Nucleus accumbens (tissue), 56 donors: ENCODE measurements around the gene WDR93.
A peak's percentile ranks its signal among the peaks of the same experiment; 100 is the strongest.
"Not testable (repeated sequence)": the region's sequence is repeated elsewhere in the genome, so short reads cannot be mapped to it uniquely, and the experiment has no call there.

Experiments
- DNase-seq, 56 donors: peaks; one replicate each; lab custom pipeline; 2025; lab: John Stamatoyannopoulos, UW

Gene WDR93

GRCh38 chr15:89766357-89767311 is 76.0 kb downstream of the WDR93 start:
- no peak for DNase-seq

- no peak for DNase-seq
Observed at GRCh38 chr15:89767411-89767915, 76.9 kb downstream of the WDR93 start.

GRCh38 chr15:89768071-89768500 is 77.5 kb downstream of the WDR93 start:
- no peak for DNase-seq

GRCh38 chr15:89769366-89769765 is 78.8 kb downstream of the WDR93 start:
- no peak for DNase-seq

DNA sequence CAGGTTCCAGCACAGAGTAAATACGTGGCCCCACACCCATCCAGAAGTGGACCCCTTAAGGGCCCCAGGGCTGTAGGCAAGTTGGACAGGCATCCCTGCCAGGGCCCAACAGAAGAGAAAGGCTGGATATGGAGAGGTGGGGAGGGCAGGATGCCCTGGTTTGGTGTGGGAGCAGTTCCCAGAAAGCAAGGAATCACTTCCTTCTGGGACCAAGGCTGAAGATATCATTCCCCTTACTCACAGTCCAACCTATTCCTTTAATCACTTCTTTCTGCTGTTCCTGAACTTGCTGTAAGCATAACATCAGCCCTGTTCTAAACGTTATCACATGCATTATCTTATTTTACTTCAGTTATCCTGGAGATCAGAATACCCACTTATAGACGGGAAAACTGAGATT is 79.4 kb downstream of the WDR93 start:
- no peak for DNase-seq

GRCh38 chr15:89772932-89773583 is 82.4 kb downstream of the WDR93 start:
- no peak for DNase-seq

DNA sequence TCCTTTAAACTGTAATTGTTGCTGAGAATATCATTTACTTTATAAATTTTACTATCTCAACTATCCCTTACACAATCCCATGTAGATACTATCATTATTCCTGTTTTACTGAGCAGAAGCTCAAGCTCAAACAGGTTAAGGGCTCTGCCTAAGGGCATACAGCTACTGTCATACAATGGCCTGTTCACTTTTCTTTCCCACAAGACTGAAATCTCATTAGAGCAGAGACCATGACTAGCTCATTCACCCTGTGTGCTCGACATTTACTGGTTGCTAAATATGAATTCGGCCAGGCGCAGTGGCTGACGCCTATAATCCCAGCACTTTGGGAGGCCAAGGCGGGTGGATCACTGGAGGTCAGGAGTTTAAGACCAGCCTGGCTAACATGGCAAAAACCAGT is 83.9 kb downstream of the WDR93 start:
- no peak for DNase-seq

DNA sequence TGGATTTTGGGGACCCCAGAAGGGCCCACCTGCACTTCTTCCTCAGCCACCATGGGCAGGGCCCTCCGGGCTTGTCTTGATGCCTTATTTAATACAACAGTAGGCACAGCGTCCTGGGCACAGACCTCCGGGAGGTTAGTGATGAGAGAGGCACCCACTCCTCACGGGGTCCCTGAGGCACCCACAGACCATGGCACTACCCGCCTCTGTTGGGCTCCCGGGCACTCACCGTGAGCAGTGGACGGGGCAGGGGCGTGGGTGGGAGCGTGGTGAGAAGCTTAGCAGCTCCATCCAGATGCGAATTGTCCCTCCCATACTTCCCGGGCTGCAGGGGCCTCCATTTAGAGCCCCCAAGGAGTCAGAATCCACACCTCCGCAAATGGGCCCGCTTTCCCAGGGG is 85.2 kb downstream of the WDR93 start:
- no peak for DNase-seq

GRCh38 chr15:89776274-89777072 is 85.9 kb downstream of the WDR93 start, which contains the start of gene MESP2:
TSS of gene MESP2 (plus strand) at chr15:89776332. CDS start at chr15:89776358, 26 bp downstream.
- DNase-seq, result peak in 51 of 56 donors; percentile 4 to 82 (median 45)

DNA sequence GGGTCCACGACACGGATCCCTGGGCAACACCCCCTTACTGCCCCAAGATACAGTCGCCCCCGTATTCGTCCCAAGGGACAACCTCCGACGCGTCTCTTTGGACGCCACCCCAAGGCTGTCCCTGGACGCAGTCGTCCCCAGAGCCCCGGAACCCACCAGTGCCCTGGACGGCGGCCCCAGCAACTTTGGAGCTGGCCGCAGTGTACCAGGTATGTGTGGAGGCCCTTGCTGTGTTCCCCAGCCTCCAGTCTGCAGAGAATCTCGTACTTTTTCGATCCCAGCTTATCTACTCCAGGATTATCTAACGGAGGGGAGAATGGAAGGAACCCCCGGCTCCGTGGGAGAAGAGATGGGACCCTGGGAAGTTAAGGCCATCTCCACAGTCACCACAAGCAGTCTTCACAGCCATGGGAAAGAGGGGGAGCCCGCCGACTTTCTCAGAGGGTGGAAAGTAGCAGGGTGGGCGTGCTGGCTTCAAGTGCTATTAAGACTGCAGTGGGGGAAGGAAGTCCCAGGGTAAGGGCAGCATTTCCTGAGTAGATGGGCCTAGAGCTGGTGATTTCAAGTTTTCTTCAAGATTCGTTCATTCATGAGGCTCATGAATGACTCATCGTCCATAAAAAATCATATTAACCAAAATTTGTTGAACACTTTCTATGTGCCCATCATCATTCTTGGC is 86.6 kb downstream of the WDR93 start:
- DNase-seq, result no peak

DNA sequence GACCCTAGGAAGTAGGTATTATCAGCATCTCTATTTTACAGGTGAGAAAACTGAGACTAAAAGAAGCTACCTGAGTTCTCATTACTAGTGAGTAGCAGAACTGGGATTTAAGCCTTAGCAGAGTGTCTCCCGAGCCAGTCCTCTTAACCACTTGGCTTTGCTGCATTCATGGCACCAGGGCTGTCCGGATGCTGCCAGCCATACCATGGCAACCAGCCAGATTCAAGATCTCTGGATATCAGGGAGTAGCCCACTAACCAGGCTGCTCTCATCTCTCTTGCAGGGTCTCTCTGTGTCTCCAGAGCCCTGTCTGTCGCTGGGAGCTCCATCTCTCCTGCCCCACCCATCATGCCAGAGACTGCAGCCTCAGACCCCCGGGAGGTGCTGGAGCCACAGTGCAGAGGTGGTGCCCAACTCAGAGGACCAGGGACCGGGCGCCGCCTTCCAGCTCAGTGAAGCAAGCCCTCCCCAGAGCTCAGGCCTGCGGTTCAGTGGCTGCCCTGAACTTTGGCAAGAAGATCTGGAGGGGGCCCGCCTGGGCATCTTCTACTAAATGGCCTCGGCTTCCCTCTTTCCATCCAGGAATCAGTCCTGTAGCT is 87.3 kb downstream of the WDR93 start:
- DNase-seq, result peak in 8 of 56 donors; percentile 6 to 30 (median 18)

DNA sequence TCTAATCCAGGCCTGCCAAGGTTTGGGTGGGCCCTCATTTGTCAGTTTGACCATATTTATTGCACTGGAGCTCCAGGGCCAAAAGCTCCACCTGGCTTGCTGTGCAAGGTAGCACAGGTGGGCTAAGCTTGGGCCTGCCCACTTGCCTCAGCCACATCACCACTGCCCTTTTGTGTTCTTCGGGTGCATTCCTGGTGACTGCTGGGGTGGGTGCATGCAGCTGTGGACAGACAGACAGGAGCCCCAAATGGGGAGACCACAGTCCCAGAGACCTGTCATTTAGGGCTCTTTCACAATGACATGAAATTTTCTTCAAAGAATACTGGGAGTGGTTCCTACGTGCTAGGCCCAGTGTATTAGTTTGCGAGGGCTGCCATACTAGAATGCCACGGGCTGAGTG is 88.2 kb downstream of the WDR93 start:
- DNase-seq, result no peak

DNA sequence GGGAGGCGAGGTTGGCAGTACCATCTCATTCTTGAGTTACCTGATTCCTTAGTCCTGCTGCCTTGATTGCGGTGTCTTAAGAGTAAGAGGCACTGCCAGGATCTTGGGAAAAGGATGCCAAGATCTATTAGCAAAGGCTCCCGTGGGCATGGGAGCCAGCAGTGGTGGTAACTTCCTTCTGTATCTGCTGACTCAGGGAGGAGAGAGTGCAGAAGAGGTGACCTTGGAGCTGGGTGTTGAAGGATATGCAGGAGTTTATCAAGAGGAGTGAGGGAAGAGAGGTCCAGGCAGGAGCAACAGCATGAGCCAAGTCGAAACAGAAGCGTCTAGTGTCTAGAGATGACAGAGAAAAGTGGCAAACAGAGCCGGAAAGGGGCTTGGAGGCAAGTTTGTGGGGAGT is 90.0 kb downstream of the WDR93 start:
- no peak for DNase-seq

GRCh38 chr15:89781055-89781454 is 90.4 kb downstream of the WDR93 start:
- DNase-seq, result no peak

GRCh38 chr15:89781891-89782618 is 91.4 kb downstream of the WDR93 start:
- DNase-seq, result no peak

DNA sequence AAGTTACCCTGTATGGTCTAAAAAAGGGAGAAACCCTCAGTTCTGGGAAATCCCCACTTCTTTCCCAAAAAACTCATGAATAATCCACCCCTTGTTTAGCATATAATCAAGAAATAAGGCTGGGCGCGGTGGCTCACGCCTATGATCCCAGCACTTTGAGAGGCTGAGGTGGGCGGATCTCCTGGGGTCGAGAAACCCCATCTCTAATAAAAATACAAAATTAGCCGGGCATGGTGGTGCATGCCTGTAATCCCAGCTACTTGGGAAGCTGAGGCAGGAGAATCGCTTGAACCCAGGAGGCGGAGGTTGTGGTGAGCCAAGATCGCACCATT is 92.0 kb downstream of the WDR93 start:
- not testable (repeated sequence) for DNase-seq

GRCh38 chr15:89783111-89783860 is 92.7 kb downstream of the WDR93 start:
- no peak for DNase-seq
